ENCODE results near the gene UQCC2.

The UQCC2 gene

GRCh38 chr6:33656844-33657243 is 54.7 kb downstream of the UQCC2 start:
- Histone ChIP-seq H3K4me3 (ENCODE audit: low read length) (no peak overlapping the region), H3K9me2 (replicated peaks; ENCODE audit: control insufficient read depth, low read length) (no peaks in the 10 kb centered on the region), H3K9me3 (ENCODE audit: control insufficient read depth, insufficient read depth, low read length) (no peaks in the 10 kb centered on the region), H3K79me2 (ENCODE audit: control insufficient read depth, low read length) (peaks cover 19% of the 10 kb centered on the region), H3K27ac (ENCODE audit: low read depth, low read length) (no peak overlapping the region), H3K27me3 (ENCODE audit: control insufficient read depth, low read length) (no peaks in the 10 kb centered on the region), H3K4me1 (ENCODE audit: control insufficient read depth, low read length) (no peaks in the 10 kb centered on the region), H3F3A (ENCODE audit: control insufficient read depth, insufficient read depth) (no peaks in the 10 kb centered on the region), H3K4me2 (ENCODE audit: low read length) (no peak overlapping the region), H3K36me3 (ENCODE audit: control insufficient read depth, low read length) (peaks cover 75% of the 10 kb centered on the region), H4K20me1 (ENCODE audit: control insufficient read depth, insufficient read depth, low read depth, low read length) (no peaks in the 10 kb centered on the region)
- TF ChIP-seq, protein P1, sequence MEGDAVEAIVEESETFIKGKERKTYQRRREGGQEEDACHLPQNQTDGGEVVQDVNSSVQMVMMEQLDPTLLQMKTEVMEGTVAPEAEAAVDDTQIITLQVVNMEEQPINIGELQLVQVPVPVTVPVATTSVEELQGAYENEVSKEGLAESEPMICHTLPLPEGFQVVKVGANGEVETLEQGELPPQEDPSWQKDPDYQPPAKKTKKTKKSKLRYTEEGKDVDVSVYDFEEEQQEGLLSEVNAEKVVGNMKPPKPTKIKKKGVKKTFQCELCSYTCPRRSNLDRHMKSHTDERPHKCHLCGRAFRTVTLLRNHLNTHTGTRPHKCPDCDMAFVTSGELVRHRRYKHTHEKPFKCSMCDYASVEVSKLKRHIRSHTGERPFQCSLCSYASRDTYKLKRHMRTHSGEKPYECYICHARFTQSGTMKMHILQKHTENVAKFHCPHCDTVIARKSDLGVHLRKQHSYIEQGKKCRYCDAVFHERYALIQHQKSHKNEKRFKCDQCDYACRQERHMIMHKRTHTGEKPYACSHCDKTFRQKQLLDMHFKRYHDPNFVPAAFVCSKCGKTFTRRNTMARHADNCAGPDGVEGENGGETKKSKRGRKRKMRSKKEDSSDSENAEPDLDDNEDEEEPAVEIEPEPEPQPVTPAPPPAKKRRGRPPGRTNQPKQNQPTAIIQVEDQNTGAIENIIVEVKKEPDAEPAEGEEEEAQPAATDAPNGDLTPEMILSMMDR (IDR thresholded peaks at IDR 0.05; ENCODE audit: low read depth, low read length, poor library complexity, severe bottlenecking) = no peak
- no peak for TF ChIP-seq EZH2phosphoT487 (IDR thresholded peaks at IDR 0.05; ENCODE audit: borderline replicate concordance, low read length)

DNA sequence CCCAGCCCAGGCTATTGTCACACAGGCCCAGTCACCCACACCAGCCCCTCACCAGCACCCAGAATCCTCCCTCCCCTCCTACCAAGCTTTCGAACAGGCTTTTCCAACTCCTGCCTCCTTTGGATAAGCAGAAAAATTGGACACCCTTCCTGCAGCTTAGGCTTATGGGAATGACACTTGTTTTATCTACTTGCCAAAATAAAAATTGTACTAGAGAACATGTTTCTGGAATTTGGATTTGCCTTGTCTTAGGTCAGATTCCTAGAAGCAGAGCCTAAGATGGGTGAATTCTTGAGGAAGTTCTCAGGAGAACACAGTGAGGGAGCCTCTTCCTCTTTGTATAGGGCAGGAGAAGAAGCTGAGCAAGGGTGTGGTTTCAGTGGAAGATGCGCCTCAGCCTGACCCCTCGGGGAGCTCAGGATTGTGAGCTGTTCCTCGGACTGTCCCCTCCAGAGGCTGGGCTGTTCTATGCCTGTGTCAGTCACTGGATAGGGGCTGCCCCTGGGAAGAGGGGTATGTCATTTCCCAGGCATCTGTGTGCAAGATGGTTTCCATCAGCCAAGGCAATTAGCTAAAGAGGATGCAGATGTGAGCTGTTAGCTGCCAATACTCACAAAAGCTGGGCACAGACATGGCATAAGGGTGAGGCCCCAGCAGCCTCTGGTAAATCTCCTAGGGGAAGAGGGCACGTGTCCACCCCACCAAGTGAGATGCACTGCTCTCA is 56.5 kb downstream of the UQCC2 start:
- peaks cover 36% of the 10 kb centered on the region for H3K79me2 ChIP-seq (ENCODE audit: control insufficient read depth, low read length)
- H3K4me2 ChIP-seq (ENCODE audit: low read length) = no peak overlapping the region
- H3K9me3 ChIP-seq (ENCODE audit: control insufficient read depth, insufficient read depth, low read length) = no peaks in the 10 kb centered on the region
- no peak overlapping the region for H3K27ac ChIP-seq (ENCODE audit: low read depth, low read length)
- no peaks in the 10 kb centered on the region for H3K4me1 ChIP-seq (ENCODE audit: control insufficient read depth, low read length)
- no peaks in the 10 kb centered on the region; the same call in 1 of the 2 replicates for H4K20me1 ChIP-seq (ENCODE audit: control insufficient read depth, insufficient read depth, low read depth, low read length)
- H3K36me3 ChIP-seq (ENCODE audit: control insufficient read depth, low read length) = peaks cover 80% of the 10 kb centered on the region
- no peaks in the 10 kb centered on the region for H3F3A ChIP-seq (ENCODE audit: control insufficient read depth, insufficient read depth)
- H3K9me2 ChIP-seq (replicated peaks; ENCODE audit: control insufficient read depth, low read length) = no peaks in the 10 kb centered on the region
- H3K27me3 ChIP-seq (ENCODE audit: control insufficient read depth, low read length) = no peaks in the 10 kb centered on the region
- TF ChIP-seq, protein P1 (IDR thresholded peaks at IDR 0.05; ENCODE audit: low read depth, low read length, poor library complexity, severe bottlenecking) = no peak
- no peak for TF ChIP-seq EZH2phosphoT487 (IDR thresholded peaks at IDR 0.05; ENCODE audit: borderline replicate concordance, low read length)
- H3K4me3 ChIP-seq (ENCODE audit: low read length) = no peak overlapping the region

GRCh38 chr6:33652002-33652401 is 59.5 kb downstream of the UQCC2 start:
- no peaks in the 10 kb centered on the region for H3K9me2 ChIP-seq (replicated peaks; ENCODE audit: control insufficient read depth, low read length)
- H3K27me3 ChIP-seq (ENCODE audit: control insufficient read depth, low read length) = no peaks in the 10 kb centered on the region
- no peak overlapping the region for H3K4me3 ChIP-seq (ENCODE audit: low read length)
- no peak overlapping the region for H3K27ac ChIP-seq (ENCODE audit: low read depth, low read length)
- H3F3A ChIP-seq (ENCODE audit: control insufficient read depth, insufficient read depth) = no peaks in the 10 kb centered on the region
- H3K4me1 ChIP-seq (ENCODE audit: control insufficient read depth, low read length) = no peaks in the 10 kb centered on the region
- peaks cover 76% of the 10 kb centered on the region for H3K36me3 ChIP-seq (ENCODE audit: control insufficient read depth, low read length)
- H3K4me2 ChIP-seq (ENCODE audit: low read length) = no peak overlapping the region
- H4K20me1 ChIP-seq (ENCODE audit: control insufficient read depth, insufficient read depth, low read depth, low read length) = no peaks in the 10 kb centered on the region; the same call in 1 of the 2 replicates
- H3K9me3 ChIP-seq (ENCODE audit: control insufficient read depth, insufficient read depth, low read length) = no peaks in the 10 kb centered on the region
- TF ChIP-seq, protein P1 (IDR thresholded peaks at IDR 0.05; ENCODE audit: low read depth, low read length, poor library complexity, severe bottlenecking) = no peak
- H3K79me2 ChIP-seq (ENCODE audit: control insufficient read depth, low read length) = peaks cover 63% of the 10 kb centered on the region
